ENCODE measurements around the gene CEP192. TPM values are rescaled to one million over a fixed set of nuclear protein-coding genes. Genes with fewer than 3 reads are reported as not detected.

CEP192 gene
- total and polyA plus RNA-seq, 3 donors from 2014 or later, result 34.1 to 77.3 (median 61.2) TPM

GRCh38 chr18:13026583-13027270, 35.6 kb downstream of the CEP192 start:
- Histone ChIP-seq H3K9me3 (no peaks in the 10 kb centered on the region), H3K36me3 (ENCODE audit: low read depth, missing control alignments) (no peaks in the 10 kb centered on the region), H3K4me3 (no peak overlapping the region), H3K27me3 (no peaks in the 10 kb centered on the region), H3K4me1 (peaks cover 6% of the 10 kb centered on the region), H3K27ac (no peak overlapping the region)
- DNase-seq, result no peak
- intact Hi-C loops (cut with DNase I; ENCODE audit: low total_unique reads), result no loop called here
- WGBS, 2 donors, result 64 to 67% methylated on average over 3 of the region's 3 CpGs
- TF ChIP-seq POLR2A (IDR thresholded peaks at IDR 0.05), result no peak
- TF ChIP-seq, protein P1, sequence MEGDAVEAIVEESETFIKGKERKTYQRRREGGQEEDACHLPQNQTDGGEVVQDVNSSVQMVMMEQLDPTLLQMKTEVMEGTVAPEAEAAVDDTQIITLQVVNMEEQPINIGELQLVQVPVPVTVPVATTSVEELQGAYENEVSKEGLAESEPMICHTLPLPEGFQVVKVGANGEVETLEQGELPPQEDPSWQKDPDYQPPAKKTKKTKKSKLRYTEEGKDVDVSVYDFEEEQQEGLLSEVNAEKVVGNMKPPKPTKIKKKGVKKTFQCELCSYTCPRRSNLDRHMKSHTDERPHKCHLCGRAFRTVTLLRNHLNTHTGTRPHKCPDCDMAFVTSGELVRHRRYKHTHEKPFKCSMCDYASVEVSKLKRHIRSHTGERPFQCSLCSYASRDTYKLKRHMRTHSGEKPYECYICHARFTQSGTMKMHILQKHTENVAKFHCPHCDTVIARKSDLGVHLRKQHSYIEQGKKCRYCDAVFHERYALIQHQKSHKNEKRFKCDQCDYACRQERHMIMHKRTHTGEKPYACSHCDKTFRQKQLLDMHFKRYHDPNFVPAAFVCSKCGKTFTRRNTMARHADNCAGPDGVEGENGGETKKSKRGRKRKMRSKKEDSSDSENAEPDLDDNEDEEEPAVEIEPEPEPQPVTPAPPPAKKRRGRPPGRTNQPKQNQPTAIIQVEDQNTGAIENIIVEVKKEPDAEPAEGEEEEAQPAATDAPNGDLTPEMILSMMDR (IDR thresholded peaks at IDR 0.05), result no peak

- Histone ChIP-seq H3K27me3 (no peaks in the 10 kb centered on the region), H3K4me1 (peaks cover 6% of the 10 kb centered on the region), H3K36me3 (ENCODE audit: low read depth, missing control alignments) (no peaks in the 10 kb centered on the region), H3K27ac (no peak overlapping the region), H3K9me3 (no peaks in the 10 kb centered on the region), H3K4me3 (no peak overlapping the region)
- 97 to 98% methylated on average over 2 of the region's 2 CpGs for WGBS, 2 donors
- DNase-seq, result no peak
- TF ChIP-seq, protein P1 (IDR thresholded peaks at IDR 0.05), result no peak
- no peak for TF ChIP-seq POLR2A (IDR thresholded peaks at IDR 0.05)
- intact Hi-C loops (cut with DNase I; ENCODE audit: low total_unique reads), result no loop called here
These were observed 37.7 kb downstream of the CEP192 start for GRCh38 chr18:13028869-13029268.

DNA sequence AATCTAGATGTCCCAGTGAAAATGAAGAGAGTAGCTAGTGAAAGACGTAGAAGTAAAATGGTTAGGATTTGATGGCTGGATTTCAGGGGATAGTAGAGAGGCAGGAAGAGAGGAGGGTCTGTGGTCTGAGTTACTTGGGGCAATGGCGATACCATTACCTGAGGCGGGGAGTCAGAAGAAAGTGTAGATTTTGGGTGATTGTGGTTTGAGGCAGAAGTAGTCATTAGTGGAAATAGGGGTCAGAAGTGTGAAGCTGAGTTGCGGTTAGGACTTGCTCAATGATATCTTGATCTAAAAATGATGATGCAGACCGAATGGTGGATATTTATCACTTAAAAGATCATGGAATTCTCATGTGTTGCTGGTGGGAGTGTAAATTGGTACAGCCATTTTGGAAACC, 41.0 kb downstream of the CEP192 start:
- Histone ChIP-seq H3K27ac (no peak overlapping the region), H3K4me3 (no peak overlapping the region), H3K27me3 (no peaks in the 10 kb centered on the region), H3K4me1 (peaks cover 3% of the 10 kb centered on the region), H3K9me3 (no peaks in the 10 kb centered on the region), H3K36me3 (ENCODE audit: low read depth, missing control alignments) (no peaks in the 10 kb centered on the region)
- intact Hi-C loops (cut with DNase I; ENCODE audit: low total_unique reads), result no loop called here
- 97% methylated on average over 5 of the region's 5 CpGs for WGBS, 2 donors
- DNase-seq, result no peak
- no peak for TF ChIP-seq POLR2A (IDR thresholded peaks at IDR 0.05)
- TF ChIP-seq, protein P1 (IDR thresholded peaks at IDR 0.05), result no peak

GRCh38 chr18:13035249-13035914, 44.2 kb downstream of the CEP192 start:
- Histone ChIP-seq H3K27me3 (no peaks in the 10 kb centered on the region), H3K4me3 (no peak overlapping the region), H3K36me3 (ENCODE audit: low read depth, missing control alignments) (no peaks in the 10 kb centered on the region), H3K4me1 (no peaks in the 10 kb centered on the region), H3K9me3 (no peaks in the 10 kb centered on the region), H3K27ac (no peak overlapping the region)
- intact Hi-C loops (cut with DNase I; ENCODE audit: low total_unique reads), result no loop called here
- DNase-seq, result no peak
- WGBS, 2 donors, result 83 to 91% methylated on average over 7 of the region's 7 CpGs
- no peak for TF ChIP-seq POLR2A (IDR thresholded peaks at IDR 0.05)
- TF ChIP-seq, protein P1 (IDR thresholded peaks at IDR 0.05), result no peak

Data from testis (tissue), 3 donors.